Measurements from ENCODE around the gene TLCD3A. TPM values are rescaled to one million over a fixed set of nuclear protein-coding genes. Genes with fewer than 3 reads are reported as not detected.

The TLCD3A gene
- total and polyA plus RNA-seq, 10 of the 15 experiments (the other 5 are each of a cell fraction or from before 2014, with no cell fraction given): 2.9 to 29.7 (median 17.8) TPM

- in situ Hi-C loops (cut with MboI): no loop called here
- H3K9me3 ChIP-seq (replicated peaks; ENCODE audit: control insufficient read depth, insufficient read depth, low read length): no peaks in the 10 kb centered on the region
- no peaks in the 10 kb centered on the region for H4K20me1 ChIP-seq (ENCODE audit: control insufficient read depth, insufficient read depth)
- DNase-seq (ENCODE audit: low read depth, low spot score) (peak; percentile 66), FAIRE-seq (peak; percentile 92), ATAC-seq (peak; percentile 95)
- ChIA-PET POLR2A (interaction anchor here (1.1 to 1.8 kb wide), 2 partner anchors 11 kb away, joined by 3 to 4 read pairs; no protein-coding TSS in a partner anchor), CTCF (interaction anchor here (1.3 kb wide), 1 partner anchor 328 kb away, joined by 3 read pairs; no protein-coding TSS in a partner anchor), RAD21 (ENCODE audit: unreplicated experiment) (interaction anchor here (1.1 kb wide), 1 partner anchor 11 kb away, joined by 5 read pairs; no protein-coding TSS in a partner anchor), SMC1A (ENCODE audit: uncharacterized antibody, unreplicated experiment) (interaction anchor here (1.8 to 2.3 kb wide), 2 partner anchors 10 to 241 kb away, joined by 4 to 5 read pairs; no protein-coding TSS in a partner anchor)
- H2AFZ ChIP-seq (ENCODE audit: control insufficient read depth, low read depth, low read length): peak overlapping the region; percentile 9
- H3K27ac ChIP-seq (ENCODE audit: control insufficient read depth, insufficient read depth): peak overlapping the region; percentile 41
- no peaks in the 10 kb centered on the region; the same call in none of the 2 replicates for H3K79me2 ChIP-seq (ENCODE audit: control insufficient read depth, insufficient read depth, low read length)
- intact Hi-C loops (cut with micrococcal nuclease; ENCODE audit: unreplicated experiment): no loop called here
- peaks cover 13% of the 10 kb centered on the region for H3K4me1 ChIP-seq (ENCODE audit: control insufficient read depth, insufficient read depth, low read length)
- WGBS (ENCODE audit: insufficient coverage, insufficient replicate concordance, low lambda C conversion rate, missing lambda C conversion rate): 3% methylated on average over 18 of the region's 18 CpGs
- H3K4me2 ChIP-seq (ENCODE audit: control insufficient read depth, insufficient read depth): peak overlapping the region; percentile 45
- H3K27me3 ChIP-seq (replicated peaks in 1 of 2; ENCODE audit: control insufficient read depth in 2 of 2, insufficient read depth in 2 of 2, low read length in 1 of 2): no peaks in the 10 kb centered on the region
- BruUV-seq (replicated peaks): TSS peak; percentile 32
- peaks cover 9 to 21% of the 10 kb centered on the region in 2 experiments; a peak in 3 of 4 replicates for H3K36me3 ChIP-seq (ENCODE audit: control insufficient read depth in 2 of 2, insufficient read depth in 2 of 2, low read length in 1 of 2)
- peak overlapping the region; percentile 22; the same call in 1 of the 2 replicates for H3K9ac ChIP-seq (ENCODE audit: control insufficient read depth, insufficient read depth, low read length)
- H3K4me3 ChIP-seq: no peak overlapping the region
- TF ChIP-seq TBL1XR1 (IDR thresholded peaks at IDR 0.05; ENCODE audit: low read depth, low read length): peak; percentile 58
- peak; percentile 76 for TF ChIP-seq EED (IDR thresholded peaks at IDR 0.05; ENCODE audit: low read depth)
- TF ChIP-seq FOXK2 (IDR thresholded peaks at IDR 0.05): no peak
- peak; percentile 67 for TF ChIP-seq HDGF (IDR thresholded peaks at IDR 0.05)
- 0 out of 2 replicates have a peak, but pooled peaks have one; percentile 27 for TF ChIP-seq ELK1 (IDR thresholded peaks at IDR 0.05; ENCODE audit: low read depth, low read length)
- no peak for TF ChIP-seq FOXM1 (IDR thresholded peaks at IDR 0.05; ENCODE audit: low read depth, low read length)
- TF ChIP-seq CBFB (IDR thresholded peaks at IDR 0.05; ENCODE audit: low read depth): peak; percentile 37; the same call in 1 of the 2 replicates
- TF ChIP-seq, protein P1, sequence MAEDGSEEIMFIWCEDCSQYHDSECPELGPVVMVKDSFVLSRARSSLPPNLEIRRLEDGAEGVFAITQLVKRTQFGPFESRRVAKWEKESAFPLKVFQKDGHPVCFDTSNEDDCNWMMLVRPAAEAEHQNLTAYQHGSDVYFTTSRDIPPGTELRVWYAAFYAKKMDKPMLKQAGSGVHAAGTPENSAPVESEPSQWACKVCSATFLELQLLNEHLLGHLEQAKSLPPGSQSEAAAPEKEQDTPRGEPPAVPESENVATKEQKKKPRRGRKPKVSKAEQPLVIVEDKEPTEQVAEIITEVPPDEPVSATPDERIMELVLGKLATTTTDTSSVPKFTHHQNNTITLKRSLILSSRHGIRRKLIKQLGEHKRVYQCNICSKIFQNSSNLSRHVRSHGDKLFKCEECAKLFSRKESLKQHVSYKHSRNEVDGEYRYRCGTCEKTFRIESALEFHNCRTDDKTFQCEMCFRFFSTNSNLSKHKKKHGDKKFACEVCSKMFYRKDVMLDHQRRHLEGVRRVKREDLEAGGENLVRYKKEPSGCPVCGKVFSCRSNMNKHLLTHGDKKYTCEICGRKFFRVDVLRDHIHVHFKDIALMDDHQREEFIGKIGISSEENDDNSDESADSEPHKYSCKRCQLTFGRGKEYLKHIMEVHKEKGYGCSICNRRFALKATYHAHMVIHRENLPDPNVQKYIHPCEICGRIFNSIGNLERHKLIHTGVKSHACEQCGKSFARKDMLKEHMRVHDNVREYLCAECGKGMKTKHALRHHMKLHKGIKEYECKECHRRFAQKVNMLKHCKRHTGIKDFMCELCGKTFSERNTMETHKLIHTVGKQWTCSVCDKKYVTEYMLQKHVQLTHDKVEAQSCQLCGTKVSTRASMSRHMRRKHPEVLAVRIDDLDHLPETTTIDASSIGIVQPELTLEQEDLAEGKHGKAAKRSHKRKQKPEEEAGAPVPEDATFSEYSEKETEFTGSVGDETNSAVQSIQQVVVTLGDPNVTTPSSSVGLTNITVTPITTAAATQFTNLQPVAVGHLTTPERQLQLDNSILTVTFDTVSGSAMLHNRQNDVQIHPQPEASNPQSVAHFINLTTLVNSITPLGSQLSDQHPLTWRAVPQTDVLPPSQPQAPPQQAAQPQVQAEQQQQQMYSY (CRISPR knock-in tag; IDR thresholded peaks at IDR 0.05): no peak
- no peak for TF ChIP-seq TAF1 (IDR thresholded peaks at IDR 0.05; ENCODE audit: borderline replicate concordance, low read depth, low read length)
- peak; percentile 77; the same call in 1 of the 2 replicates for TF ChIP-seq RCOR1 (conservative IDR thresholded peaks at IDR 0.05; ENCODE audit: low read depth, low read length)
- TF ChIP-seq ZNF622 (IDR thresholded peaks at IDR 0.05): no peak
- TF ChIP-seq IKZF2 (IDR thresholded peaks at IDR 0.05): peak; percentile 87 to 89
- 0 out of 2 replicates have a peak, but pooled peaks have one; percentile 43 for TF ChIP-seq ZNF207 (IDR thresholded peaks at IDR 0.05; ENCODE audit: borderline replicate concordance)
- TF ChIP-seq BHLHE40 (IDR thresholded peaks at IDR 0.05; ENCODE audit: borderline replicate concordance in 1 of 2, low read depth in 2 of 2, low read length in 1 of 2): 0 out of 4 replicates have a peak, but pooled peaks have one; percentile 39 to 43
- peak; percentile 72 for TF ChIP-seq DPF2 (IDR thresholded peaks at IDR 0.05)
- TF ChIP-seq EZH2 (IDR thresholded peaks at IDR 0.05; ENCODE audit: borderline replicate concordance, control insufficient read depth, low read depth, low read length): no peak
- peak; percentile 60; the same call in 1 of the 2 replicates for TF ChIP-seq POLR2AphosphoS2 (IDR thresholded peaks at IDR 0.05; ENCODE audit: low read depth, low read length)
- TF ChIP-seq NBN (IDR thresholded peaks at IDR 0.05): peak; percentile 81; the same call in 1 of the 2 replicates
- TF ChIP-seq RB1 (IDR thresholded peaks at IDR 0.05; ENCODE audit: borderline replicate concordance): no peak
These were observed 8.0 kb downstream of the TLCD3A start for GRCh38 chr17:740240-741017.
